SK-N-MC (cell line): ENCODE data around the gene ANK2.

Experiments used
- EZH2 ChIP-seq: fragments of 200-600 bp; sonication (generic); IDR thresholded peaks from one replicate; pipeline ENCODE4 v1.6.1; 2017; ENCODE audit warnings: antibody characterized with exemption
- FOXP2 ChIP-seq: optimal IDR thresholded peaks from 2 replicates; pipeline ENCODE3; 2011; ENCODE audit warnings: mild to moderate bottlenecking, moderate library complexity; ENCODE audit not compliant: insufficient read depth; ENCODE audit errors: extremely low read length, control extremely low read depth
- POLR2AphosphoS5 ChIP-seq: IDR thresholded peaks from 2 replicates; pipeline ENCODE4 v1.6.1; 2012; ENCODE audit warnings: mild to moderate bottlenecking, low read depth, low read length, borderline replicate concordance

GRCh38 chr4:113221990-113222389 lies 172.5 kb downstream of the ANK2 start:
- no peak for TF ChIP-seq FOXP2
- no peak for TF ChIP-seq EZH2
- no peak for TF ChIP-seq POLR2AphosphoS5
